Left lobe of liver (tissue), 2 donors: ENCODE results near the gene MTMR3. TPM values are rescaled to one million over a fixed set of nuclear protein-coding genes. Genes with fewer than 3 reads are reported as not detected.
"Not testable (repeated sequence)": the region's sequence is repeated elsewhere in the genome, so short reads cannot be mapped to it uniquely, and the experiment has no call there.

Experiments
- ATAC-seq: fragments of 200-7000 bp; cut with Tn5 transposase; one replicate; pipeline ENCODE4 v1.9.1; 2020; ENCODE audit warnings: mild to moderate bottlenecking, moderate library complexity
- DNase-seq: peaks from one replicate; pipeline ENCODE4 v3.0.0-alpha.2; 2020; ENCODE audit warnings: low spot score
- total RNA-seq: library from RNA; stranded (reverse); gene quantifications from one replicate; pipeline ENCODE4 v1.2.1, GENCODE V29; 2021
- donor health status: DM: no; HTN: no; CAD: no; lungs with moderate emphysema.
- donor health status: DM: no; HTN: yes; CAD: no.

The MTMR3 gene
- total RNA-seq, 1 donor from 2014 or later, result 12.8 TPM

DNA sequence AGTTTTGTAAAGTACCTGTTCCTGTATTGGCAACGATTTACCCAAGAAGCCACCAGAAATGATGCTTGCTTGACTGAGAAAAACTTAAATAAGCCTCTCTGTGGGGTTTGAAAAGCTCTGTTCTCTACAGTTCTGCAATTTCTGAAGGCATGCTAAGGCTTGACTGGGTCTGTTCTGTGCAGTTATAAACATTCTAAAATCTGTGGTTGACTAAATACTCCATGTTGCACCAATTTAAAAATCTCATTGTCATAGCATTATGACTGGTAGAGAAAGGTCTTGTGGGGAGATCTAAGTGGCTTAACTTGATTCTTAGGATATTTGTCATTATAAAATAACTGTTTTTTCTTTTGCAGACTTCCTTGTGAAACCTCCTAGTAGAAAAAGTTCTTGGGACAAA, 73.7 kb downstream of the MTMR3 start:
- DNase-seq (no peak), ATAC-seq (no peak)

DNA sequence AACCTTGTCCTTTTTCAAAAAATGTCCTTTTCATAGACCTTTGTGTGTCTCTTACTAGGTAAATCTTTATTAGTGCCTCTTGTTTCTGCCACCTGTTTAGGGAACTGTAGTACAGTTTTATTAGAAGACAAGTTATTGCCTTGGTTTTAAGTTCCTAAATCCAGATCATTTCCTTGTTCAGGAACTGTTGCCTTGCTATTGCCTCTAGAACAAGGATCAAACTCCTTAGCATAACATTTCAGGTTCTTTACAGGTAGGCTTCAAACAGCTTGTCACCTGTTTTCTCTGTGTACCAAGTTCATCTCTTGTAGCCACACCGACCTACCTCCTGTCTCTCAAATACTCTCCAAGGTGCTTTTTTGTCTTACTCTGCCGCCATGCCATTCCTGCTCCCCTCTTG, 75.2 kb downstream of the MTMR3 start:
- ATAC-seq (no peak), DNase-seq (no peak)

DNA sequence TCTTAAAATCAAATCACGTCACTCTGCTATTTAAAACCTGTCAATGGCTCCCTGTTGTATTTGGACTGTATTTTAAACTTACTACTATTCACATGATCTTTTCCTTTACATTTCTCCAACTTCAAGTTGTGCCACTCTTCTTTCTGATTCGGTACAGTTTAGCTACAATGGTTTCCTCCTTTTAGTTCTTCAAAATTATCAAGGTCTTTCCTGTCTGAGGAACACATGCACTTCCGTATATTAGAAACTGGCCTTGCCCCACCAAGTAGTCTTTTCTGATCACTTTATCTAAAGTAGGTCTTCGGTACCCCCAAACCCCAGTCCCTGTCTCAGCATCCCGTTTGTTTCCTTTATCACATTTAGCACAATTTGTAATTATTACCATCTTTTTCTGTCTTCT, 81.8 kb downstream of the MTMR3 start:
- ATAC-seq (no peak), DNase-seq (no peak)

DNA sequence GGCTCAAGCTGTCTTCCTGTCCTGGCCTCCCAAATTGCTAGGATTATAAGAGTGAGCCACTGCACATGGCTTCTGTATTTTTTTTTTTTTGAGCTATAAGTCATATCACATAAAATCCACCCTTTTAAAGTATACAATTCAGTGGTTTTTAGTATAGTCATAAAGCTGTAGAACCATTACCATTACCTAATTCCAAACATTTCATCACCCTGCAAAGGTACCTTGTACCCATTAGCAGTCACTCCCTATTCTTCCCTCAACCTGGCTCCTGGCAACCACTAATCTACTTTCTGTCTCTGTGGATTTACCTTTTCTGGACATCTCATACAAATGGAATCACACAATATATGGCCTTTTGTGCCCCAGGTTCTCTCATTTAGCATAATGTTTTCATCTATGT, 84.5 kb downstream of the MTMR3 start:
- ATAC-seq, result peak; percentile 91
- DNase-seq, result no peak

DNA sequence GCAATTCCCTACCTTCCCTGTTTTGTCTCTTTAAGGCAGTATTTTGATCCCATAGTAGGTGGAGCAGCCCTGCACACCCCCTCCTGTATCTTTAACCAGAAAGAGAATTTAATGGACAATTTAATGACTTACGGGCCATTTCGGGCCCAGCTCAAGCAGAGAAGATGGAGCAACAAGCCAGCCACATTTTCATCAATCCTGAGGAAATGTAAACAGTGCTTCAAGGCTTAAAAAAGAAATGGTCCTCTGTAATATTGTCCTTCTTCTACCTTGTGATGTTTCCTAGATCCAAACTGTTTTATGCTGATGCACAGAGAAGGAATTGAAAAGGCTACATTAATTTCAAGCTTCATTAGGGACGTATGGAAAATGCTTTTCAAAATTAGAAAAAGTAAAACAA, 88.6 kb downstream of the MTMR3 start:
- ATAC-seq, result no peak
- no peak for DNase-seq

DNA sequence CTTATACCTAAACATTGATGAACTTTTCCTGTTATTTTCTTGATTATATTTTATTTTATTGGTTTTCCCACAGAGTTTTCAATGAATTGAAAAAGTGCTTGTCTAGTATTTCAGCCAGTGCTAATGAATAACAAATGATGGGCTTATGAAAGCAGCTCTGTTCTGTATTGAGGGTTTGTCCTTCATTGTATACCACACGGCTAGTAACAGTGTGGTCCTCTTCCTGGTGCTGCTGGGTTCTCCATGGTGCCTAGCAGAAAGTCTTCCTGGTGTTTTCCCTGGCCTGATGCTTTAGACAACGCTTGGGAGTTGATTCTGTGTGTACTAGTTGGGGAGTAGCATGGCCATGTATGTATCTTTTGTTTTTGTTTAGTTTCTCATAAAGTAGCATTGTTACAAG, 89.1 kb downstream of the MTMR3 start:
- ATAC-seq (no peak), DNase-seq (no peak)

DNA sequence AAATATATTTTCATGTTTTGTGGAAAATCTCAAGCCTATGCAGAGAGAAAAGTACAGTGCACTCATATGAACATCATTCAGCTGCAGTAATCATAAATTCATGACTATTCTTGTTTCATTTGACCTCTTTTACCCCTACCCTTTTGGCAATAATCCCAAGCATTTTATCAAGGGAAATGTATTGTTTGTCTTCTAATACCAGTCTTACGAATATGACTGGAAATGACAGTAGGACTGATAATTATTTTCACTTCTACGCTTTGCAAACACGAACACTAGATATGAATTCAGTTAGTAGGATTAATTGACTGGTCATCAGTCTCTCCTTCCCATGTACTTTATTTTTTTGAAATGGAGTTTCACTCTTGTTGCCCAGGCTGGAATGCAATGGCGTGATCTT, 90.3 kb downstream of the MTMR3 start:
- ATAC-seq (peak; percentile 35), DNase-seq (no peak)

DNA sequence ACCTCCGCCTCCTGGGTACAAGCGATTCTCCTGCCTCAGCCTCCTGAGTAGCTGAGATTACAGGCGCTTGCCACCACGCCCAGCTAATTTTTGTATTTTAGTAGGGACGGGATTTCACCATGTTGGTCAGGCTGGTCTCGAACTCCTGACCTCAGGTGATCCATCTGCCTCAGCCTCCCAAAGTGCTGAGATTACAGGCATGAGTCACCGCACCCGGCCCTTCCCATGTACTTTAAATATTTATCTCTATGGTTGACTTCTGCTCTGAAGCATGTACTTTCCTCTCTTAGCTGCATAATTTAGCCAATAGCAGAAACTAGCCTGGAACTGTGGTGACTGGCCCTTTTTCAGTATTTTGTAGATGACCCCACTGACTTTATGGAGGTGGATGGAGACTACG, 90.7 kb downstream of the MTMR3 start:
- not testable (repeated sequence) for DNase-seq, ATAC-seq

DNA sequence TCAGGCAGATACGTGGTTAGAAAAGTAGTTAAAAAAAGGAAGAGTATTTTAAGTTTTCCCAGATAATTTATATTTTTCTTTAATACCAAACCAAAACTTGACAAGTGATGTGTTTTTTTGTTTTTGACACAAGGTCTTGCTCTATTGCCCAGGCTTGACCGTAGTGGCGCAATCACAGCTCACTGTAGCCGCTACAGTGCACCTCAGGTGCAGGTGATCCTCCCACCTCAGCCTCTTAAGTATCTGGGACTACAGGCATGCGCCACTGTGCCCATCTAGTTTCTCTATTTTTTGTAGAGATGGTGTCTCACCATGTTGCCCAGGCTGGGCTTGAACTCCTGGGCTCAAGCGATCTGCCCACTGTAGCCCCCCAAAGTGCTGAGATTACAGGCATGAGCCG, 92.5 kb downstream of the MTMR3 start:
- no peak for DNase-seq
- ATAC-seq, result no peak

DNA sequence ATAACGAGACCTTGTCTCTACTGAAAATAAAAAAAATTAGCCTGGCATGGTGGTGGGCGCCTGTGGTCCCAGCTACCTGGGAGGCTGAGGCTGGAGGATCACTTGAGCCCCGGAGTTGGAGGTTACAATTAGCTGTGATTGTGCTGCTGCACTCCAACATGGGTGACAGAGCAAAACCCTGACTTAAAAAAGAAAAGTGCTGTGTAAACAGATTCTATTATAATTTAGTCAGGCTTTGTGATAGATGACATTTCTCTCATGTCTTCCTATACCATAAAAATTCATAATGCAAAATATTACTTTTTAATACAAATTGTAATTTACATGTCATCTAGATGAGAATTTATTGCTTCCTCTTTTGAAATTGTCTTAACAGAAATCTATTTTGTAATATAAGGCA, 94.1 kb downstream of the MTMR3 start:
- DNase-seq, result no peak
- no peak for ATAC-seq

DNA sequence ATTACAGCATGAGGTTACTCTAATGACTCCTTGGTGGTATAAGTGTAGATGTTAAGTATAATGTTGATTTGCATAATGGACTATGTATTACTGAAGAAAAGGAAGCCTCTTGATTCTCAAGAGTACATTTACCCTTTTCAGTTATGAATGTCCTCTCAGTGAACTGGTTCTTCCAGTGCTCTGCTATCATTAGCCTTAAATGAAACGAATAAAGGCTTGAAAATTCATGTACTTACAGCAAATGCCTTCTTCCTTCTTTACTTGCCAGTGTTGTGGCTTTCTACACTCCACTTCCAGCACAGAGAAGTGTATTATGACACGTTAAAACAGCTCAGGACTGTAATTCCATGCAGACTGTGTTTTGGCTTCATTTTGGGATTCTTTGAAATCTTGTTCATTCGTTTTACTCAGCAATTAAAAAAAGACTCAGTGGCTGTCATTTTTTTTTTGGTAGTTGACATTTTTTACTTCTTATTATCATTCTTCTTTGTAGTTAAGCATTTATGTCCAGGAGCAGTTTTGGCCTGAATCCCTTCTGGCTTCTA, 96.9 kb downstream of the MTMR3 start:
- no peak for DNase-seq
- no peak for ATAC-seq

DNA sequence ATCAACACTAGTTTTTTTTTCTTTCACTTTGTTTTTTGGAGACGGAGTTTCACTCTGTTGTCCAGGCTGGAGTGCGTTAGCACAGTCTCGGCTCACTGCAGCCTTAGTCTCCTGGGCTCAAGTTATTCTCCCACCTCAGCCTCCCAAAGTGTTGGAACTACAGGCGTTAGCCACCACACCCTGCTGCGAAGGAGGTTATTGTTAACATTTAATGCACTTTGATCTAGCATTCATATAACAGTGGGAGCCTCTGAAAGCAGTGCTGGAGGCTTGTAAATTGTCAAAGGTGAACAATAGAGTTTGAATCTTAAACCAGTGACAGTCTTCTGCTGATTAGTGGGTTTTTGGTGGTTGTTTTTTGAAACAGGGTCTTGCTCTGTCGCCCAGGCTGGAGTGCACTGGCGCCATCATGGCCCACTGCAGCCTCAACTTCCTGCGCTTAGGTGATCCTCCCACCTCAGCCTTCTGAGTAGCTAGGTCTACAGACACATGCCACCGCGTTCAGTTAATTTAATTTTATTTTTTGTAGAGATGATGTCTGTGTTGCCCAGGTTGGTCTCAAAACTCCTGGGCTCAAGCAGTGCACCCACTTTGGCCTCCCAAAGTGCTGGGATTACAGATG, 100.4 kb downstream of the MTMR3 start:
- ATAC-seq, result no peak
- no peak for DNase-seq

DNA sequence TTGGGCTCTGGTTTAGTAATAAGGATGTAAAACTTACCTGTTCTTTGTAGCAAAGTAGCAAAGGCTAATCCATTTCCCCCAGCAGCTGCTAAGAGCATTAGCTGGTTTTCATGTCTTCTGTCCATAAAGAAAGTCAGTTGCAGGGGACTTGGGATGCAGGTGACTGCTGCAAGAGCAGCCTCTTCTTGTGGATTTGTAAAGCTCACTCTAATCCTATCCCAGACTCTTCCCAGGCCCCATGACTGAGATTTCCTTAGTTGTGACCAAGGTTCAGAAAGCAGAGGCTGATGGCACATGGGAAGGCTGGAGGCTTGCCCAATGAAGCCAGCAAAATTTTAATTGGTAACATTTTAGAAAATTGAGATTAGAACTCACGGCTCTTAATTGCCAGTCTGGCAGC, 102.9 kb downstream of the MTMR3 start:
- DNase-seq (no peak), ATAC-seq (peak; percentile 64)

DNA sequence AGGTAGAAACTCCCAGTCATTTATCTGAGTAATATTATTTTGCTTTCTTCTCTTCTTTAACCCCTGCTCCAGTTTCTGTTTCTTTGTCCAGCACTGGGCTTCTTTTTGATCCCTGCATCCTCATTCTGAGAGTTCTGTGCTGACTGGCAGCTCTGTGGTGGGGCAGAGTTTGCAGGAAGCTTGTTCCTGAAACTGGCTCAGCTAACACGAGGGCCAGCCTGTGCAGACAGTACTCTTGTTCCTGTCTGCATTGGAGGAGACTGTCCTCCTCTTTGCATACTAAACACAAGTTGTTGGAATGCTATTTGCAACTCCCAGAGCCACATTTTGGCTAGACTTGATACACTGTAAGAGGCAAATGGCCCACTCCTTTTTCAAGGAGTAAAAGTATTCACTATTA, 104.2 kb downstream of the MTMR3 start:
- DNase-seq, result no peak
- peak; percentile 32 for ATAC-seq

DNA sequence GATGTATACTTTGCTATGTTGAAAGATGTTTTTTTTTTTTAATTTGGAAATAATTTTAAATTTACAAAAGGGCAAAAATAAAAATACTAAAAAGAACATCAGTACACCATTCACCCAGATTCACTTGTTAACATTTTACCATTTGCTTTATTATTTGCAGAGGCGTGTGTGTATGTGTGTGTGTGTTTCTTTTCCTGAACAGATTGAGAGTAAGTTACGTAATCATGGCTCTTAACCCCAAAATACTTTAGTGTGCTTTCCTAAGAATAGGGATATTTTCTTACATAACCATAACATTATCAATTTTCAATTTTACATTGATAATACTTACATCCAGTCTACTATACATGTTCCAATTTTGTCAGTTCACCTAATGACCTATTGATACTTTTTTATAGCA, 105.7 kb downstream of the MTMR3 start:
- DNase-seq (no peak), ATAC-seq (no peak)

DNA sequence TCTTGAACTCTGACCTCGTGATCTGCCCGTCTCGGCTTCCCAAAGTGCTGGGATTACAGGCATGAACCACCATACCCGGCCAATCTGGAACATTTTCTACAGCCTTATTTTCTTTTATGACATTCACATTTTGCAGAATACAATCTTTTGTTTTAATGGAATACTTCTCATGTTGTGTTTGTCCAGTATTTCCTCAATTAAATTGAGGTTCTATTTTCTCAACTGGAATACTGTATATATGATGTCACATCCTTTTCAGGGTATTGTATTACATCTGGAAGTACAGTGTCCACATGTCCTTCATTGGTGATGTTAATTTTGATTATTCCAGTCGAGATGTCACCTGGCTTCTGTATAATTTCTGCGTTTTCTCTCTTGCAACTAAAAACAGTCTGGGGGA, 106.5 kb downstream of the MTMR3 start:
- ATAC-seq (no peak), DNase-seq (no peak)

DNA sequence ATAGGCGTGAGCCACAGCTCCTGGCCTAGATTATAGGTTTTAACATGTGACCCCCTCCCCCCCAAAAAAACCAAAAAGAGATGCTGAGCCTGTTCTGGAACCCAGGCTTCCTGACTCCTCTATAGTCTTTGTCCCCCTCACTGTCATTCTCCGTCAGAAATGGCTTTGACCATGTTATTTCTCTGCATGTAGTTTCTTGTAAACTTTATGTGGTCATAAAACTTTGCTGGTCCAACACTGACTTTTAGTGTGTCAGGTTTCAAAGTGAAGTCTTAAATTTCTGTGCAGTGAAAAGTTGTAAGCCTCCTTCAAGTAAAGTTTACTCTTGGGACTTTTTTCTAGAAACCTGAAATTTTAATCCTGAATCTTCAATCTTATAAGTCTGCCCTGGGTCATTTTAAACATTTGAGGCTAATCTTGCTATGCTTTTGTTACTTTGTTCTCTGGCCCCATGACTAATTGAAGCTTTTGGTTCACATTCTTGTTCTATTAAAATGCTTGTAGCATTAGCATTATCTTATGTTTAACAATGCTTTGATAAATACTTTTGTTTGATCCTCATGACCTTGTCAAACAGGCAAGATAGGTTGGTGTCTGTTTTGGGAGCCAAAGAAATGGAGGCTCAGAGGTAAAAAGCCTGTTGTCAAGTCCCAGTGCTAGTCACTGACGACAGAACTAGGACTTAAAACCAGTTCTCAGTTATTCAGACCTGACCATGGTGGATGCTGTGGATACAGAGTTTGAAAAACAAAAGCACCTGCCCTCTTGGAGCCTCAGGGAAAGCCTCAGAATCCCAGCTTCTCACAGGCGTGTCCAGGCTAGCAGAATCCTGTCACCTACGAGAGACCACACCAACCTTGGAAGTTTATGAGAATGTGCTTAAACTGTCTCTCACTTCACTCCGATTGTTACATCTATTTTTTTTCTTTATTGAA, 109.6 kb downstream of the MTMR3 start:
- ATAC-seq, result no peak

DNA sequence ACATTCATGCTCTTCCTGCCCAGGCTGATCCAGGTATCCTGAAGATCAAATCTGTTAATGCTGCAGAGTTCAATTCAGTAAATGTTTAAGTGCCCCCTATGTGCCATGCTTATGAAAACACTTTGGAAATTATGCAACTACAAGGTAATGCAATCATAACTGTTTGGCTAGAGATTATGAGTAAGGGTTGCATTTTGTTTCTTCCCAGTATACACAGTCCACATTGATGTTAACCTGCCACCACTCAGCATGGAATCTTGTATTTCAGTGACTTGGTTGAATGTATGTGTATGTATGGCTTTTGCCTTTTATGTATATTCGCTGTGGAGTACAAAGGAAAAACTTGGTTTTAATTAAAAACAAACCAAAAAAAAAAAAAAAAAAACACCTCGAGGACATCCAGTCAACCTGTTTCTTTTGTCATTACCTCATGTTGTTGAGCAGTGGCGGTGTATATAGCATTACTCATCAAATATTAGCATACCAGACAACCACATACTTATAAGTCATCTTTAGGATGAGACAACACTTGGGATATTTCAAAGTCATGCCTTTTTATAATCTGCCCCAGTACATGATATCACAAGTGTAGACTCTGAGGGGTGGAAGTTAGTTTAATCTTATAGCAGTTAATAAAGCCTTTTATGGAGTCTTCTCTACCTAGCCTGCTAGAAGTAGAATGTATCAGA, 111.2 kb downstream of the MTMR3 start:
- ATAC-seq, result peak; percentile 87
- no peak for DNase-seq

More for the DNA sequence above, 109.6 kb downstream of the MTMR3 start:
- no peak for DNase-seq

DNA sequence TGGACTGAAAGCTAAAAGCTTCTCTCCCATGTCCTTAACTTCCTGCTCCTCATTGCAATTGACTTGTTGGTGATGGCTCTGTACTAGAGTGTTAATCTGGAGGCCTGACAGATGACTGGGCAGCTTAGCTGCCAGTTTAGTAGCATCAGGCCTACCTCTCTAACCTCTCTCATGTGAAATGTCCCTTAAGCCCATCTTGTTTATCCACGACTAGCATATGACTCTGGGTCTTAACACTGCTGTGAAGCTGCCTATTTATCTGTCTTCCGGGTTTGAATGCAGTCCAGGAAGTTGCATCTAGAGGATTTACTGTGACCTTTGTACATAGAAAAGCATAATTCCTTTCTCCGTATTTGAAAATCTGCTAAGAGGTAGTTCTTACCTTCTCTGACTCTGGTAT, 112.0 kb downstream of the MTMR3 start:
- DNase-seq, result no peak

DNA sequence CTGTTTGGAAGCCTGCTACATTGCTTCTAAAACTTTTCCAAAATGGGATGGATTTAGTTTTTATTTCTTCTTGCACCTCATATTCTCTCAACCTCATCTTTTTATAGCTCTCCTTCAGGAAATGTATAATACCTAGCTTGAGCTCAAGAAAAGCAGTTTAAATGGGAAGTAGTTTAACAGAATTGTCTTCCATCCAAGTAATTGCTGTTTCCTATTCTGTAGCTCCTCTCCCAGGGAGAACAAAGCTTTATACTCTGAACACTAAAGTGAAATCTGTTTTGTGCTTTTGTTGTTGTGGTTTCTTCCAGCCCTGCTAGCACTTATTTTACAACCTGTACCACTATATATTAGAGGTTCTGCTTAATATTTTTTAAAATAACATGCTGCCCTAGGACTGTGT, 114.1 kb downstream of the MTMR3 start:
- ATAC-seq (no peak), DNase-seq (no peak)

More for the DNA sequence above, 112.0 kb downstream of the MTMR3 start:
- peak; percentile 51 for ATAC-seq

DNA sequence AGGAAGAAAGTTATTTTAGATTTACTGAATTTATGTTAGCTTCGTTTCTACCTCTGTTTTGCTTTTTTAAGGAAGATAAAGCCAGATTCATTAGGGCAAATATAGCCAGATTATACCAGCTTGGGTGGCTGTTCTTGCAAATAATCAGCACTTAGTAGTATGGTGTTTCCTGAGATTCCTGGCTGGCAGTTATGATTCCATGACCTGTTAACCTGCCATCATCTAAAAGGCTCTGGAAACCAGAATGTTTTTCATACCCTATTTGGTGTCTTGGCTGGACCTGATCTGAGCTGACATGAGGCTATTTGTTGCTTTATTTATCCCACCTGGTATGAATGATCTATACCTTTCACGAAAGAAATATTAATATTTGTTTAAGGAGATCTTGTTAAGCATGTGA, 114.5 kb downstream of the MTMR3 start:
- no peak for ATAC-seq
- DNase-seq, result no peak
